ENCODE measurements around the gene DNER.
A peak's percentile ranks its signal among the peaks of the same experiment; 100 is the strongest.
"Not testable (repeated sequence)": the region's sequence is repeated elsewhere in the genome, so short reads cannot be mapped to it uniquely, and the experiment has no call there.

DNER gene, protein sequence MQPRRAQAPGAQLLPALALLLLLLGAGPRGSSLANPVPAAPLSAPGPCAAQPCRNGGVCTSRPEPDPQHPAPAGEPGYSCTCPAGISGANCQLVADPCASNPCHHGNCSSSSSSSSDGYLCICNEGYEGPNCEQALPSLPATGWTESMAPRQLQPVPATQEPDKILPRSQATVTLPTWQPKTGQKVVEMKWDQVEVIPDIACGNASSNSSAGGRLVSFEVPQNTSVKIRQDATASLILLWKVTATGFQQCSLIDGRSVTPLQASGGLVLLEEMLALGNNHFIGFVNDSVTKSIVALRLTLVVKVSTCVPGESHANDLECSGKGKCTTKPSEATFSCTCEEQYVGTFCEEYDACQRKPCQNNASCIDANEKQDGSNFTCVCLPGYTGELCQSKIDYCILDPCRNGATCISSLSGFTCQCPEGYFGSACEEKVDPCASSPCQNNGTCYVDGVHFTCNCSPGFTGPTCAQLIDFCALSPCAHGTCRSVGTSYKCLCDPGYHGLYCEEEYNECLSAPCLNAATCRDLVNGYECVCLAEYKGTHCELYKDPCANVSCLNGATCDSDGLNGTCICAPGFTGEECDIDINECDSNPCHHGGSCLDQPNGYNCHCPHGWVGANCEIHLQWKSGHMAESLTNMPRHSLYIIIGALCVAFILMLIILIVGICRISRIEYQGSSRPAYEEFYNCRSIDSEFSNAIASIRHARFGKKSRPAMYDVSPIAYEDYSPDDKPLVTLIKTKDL

DNA sequence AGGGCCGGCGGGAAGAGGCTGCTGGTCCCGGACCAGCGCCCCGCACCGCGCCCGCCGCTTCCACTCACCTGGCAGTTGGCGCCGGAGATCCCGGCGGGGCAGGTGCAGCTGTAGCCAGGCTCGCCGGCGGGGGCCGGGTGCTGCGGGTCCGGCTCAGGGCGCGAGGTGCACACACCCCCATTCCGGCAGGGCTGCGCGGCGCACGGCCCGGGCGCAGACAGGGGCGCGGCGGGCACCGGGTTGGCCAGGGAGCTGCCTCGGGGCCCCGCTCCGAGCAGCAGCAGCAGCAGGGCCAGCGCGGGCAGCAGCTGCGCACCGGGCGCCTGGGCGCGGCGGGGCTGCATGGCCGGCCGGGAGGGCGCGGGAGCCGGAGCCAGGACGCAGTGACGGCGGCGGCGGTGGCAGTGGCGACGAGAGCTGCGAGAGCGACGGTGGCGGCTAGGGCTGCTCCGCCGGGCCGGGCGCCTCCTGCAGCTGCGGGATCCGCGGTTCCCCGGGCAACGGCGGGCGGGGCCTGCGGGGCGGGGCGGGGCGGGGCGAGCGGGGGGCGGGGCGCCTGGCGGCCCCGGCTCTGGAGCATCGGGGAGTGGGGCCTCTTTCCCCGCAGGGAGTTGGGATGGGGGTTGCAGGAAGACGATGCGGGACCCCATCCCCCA is at the start of gene DNER:
Gene DNER, minus strand, starts transcription at position 476 of the 656 bp plus-strand sequence. Its CDS starts 132 bp downstream, at position 344.
- peak; percentile 40 for DNase-seq

DNA sequence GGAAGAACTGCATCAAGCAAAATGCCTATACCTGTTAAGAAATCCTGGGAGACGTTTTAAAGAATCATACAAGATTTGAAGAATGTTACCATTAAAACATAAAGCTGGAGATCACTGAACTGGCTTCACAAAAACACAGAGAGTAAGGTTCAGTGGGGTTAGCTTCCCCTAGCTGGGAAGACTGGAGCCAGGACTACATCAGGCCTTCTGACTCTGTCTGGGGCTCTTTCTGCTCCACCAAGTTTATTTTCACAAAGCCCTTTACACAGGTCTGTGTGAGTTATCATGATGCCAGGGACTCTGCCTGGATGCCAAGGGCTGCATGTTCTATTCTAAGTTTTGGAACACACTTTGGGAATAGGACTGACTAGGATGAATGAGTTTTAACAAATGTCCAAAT is 47.3 kb upstream of the DNER start:
- no peak for DNase-seq

DNA sequence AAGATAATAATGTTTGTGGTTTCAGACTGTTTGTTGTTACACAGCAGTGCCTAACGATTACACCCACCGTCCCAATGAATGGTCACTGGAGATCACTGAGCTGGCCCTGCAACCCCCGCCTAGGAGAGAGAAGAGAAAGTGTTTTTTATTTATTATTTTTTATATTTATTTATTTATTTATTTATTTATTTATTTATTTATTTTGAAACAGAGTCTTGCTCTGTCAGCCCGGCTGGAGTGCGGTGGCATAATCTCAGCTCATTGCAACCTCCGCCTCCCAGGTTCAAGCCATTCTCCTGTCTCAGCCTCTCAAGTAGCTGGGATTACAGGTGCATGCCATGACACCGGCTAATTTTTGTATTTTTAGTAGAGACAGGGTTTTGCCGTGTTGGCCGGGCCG is 43.1 kb upstream of the DNER start:
- not testable (repeated sequence) for DNase-seq

DNA sequence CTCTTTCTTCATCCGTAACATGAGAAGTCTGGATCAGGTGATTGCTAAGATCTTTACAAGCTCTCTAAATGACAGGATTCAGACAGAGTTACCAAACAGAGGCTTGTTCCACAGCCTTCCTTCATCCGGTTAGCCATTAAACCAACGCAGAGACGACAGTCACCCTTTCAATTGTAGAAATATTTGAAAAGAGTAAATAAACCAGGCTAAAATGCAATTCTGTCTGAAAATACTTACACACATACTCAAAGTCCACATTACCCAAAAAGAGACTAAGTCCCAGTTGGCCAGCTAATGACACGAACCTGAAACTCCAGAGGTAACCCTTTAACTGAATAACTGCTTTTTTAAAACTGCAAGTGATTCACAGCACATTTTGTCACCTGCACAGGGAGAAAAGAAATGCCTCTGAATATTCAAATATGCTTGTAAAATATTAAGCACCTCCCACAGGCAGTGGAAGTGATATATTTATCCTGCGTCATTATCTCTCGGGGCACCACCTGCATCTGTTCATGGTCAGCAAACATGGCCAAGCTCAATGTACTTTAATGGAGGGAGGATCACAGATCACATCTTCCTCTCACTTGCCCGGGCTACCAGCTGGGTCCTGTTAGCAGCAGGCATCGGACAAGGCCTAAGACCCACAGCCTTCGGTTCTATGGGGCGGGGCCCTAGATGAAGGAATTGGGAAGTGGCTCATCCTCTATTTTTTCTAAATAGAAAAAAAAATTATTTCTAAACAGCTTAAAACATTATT is 38.8 kb upstream of the DNER start:
- DNase-seq = no peak

DNA sequence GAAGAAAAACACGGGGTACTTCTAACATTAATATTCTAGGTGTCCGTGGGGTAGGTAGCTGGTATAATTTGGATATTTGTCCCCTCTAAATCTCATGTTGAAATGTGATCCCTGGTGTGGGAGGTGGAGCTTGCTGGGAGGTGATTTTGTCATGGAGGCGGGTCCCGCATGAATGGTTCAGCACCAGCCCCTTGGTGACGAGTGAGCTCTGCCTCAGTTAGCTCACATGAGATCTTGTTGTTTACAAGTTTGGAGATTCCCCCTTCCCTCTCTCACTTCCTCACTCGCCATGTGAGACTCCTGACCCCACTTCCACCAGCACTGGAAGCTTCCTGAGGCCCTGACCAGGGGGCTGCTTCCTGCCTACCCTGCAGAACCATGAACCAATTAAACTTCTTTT is 35.4 kb upstream of the DNER start:
- DNase-seq = no peak

DNA sequence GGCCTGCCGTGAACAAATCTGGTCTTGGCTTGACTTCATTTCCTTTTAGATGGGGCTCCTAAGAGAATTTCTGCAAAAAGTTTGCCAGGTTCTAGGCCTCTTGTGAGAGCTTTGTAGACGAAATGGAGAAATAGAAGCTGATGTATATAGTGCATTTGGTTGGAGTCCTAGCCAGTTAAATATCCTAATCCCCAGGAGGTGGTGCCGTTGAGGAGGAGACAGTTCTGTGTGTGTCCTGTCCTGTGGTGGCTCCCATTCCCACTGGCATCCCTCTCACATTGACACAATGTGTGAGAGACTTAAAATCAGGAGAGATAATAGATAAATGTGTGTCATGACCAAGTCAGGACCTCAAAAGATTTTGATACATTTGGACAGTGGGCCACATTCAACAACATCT is 34.6 kb upstream of the DNER start:
- no peak for DNase-seq

DNA sequence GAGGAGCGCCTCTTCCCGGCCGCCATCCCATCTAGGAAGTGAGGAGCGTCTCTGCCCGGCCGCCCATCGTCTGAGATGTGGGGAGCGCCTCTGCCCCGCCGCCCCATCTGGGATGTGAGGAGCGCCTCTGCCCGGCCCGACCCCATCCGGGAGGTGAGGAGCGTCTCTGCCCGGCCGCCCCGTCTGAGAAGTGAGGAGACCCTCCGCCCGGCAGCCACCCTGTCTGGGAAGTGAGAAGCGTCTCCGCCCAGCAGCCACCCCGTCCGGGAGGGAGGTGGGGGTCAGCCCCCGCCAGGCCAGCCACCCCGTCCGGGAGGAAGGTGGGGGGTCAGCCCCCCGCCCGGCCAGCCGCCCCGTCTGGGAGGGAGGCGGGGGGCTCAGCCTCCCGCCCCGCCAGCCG is 28.3 kb upstream of the DNER start:
- not testable (repeated sequence) for DNase-seq

DNA sequence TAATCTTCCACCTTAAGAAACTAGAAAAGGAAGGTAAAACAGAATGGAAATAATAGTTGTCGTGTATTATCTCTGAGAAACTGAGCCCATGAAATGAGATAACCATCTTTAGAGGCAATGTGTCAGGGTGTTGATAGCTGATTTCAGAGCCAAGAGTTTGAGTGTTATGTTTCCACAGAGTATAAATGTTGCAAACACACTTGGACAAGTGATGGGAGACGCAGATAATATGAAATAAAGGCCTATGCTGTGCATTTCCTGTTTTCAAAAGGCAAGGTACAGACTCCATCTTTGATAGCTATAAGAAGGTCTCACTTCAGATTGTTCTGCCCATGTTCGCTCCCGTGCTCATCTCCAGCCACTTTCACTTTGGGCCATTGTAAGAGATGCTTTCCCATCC is 25.9 kb upstream of the DNER start:
- no peak for DNase-seq

DNA sequence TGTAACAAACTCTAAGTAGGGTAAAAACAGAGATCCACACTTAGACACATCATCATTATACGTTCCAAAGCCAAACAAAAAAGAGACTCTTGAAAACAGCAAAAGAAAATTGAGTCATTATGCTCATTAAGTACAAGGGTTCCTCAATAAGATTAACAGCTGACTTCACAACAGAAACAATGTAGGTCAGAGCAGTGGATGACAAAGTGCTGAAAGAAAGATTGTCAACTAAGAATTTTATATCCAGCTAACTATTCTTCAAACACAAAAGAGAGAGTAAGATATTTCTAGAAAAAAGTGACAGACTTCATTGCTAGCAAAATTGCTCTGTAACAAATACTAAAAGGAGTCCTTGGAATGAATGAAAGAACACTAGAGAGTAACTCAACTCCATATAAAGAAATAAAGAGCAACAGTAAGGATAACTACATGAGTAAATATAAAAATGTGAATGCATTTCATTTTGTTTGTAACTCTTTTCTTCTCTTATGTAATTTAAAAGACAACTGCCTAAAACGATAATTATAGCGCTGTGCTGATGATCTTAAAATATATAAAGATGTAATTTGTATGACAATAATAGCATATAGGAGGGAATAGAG is 23.8 kb upstream of the DNER start:
- DNase-seq = no peak

DNA sequence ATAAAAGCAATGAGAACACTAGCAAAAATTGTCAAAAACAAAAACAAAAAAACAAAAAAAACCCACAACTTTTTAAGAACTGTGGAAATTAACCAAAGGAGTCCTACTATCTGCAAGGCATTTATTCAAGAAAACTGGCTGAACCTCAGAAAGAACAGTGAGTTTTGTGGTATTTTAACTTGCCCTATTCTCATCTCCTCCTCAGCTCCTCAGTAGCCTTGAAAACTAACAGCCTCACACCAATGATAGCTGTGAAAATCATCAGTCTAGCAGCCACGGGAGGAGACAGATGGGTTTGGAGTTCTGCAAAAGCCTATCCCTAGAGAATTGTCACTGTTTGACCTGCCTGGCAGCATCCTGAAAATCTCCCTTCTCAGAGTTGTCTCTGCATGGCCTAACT is 20.1 kb upstream of the DNER start:
- DNase-seq = no peak

DNA sequence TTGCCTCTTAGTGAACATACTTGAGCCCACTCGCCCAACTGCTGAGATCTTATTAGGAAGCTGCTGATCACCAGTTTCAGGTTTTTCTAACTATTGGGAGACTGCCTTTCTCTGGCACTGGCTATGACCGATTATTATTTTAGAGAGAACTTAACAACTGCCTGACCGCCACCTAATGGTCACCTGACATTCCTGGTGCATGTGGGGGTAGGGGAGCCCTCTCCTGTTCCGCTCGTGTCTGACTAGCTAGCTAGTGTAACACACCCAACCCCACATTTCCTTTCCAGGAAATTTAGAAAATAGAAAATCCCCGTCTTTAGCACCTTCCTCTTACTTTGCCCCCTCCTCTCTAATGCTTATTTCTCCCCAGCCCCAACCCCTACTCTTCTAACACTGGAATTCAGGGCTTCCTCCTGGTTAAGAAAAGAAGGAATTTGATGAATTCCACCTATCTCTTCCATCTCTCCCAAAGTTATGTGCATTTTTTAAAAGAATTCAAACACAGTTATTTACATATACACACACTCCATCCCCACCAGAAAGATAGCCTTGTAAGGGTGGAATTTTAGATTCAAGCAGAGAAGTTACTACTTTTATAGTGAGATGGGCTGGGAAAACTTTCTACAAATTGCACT is 19.4 kb upstream of the DNER start:
- DNase-seq = no peak

DNA sequence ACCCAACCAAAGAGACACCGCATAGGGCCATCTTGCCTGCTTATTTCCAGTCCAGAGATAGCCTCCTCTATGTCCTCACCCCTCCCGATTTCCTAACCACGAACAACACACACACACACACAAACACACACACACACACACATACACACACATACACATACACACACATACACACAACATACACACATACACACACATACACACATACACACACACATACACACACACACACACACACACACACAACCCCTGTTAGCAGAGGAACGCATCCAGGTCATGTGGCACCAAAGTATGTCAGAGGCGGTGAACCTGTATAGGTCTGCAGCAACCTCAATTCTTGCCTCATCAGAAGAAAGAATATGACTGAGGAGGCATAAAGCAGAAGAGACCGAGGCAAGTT is 18.5 kb upstream of the DNER start:
- no peak for DNase-seq

DNA sequence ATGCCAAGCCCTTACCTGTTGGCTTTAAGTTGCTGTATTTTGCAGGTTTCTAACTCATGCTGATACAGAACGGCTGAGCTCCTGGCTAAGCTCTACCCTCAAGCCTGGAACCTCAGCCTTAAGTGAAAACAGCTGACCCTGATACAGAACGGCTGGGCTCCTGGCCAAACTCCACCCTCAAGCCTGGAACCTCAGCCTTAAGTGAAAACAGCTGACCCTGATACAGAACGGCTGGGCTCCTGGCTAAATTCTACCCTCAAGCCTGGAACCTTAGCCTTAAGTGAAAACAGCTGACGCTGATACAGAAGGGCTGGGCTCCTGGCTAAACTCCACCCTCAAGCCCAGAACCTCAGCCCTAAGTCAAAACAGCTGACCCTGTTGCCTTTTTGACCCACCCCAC is 17.6 kb upstream of the DNER start:
- no peak for DNase-seq

DNA sequence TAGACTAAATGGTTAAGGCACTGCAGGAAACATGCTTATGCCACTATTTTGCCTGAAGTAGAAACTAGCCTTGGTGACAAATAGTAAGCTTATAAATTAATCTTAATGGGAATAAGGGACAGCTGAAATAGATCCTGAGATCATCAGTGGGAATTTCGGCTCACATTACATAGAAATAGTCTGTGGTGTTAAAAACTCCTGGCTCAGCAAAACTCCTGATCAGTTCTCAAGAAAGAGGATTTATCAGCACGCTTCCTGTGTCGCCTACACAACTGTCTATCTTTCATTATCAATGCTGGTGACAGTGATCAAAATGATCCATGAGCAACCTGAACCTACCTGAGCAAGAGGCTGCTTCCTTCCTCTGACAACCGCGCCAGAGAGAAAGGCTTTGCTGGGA is 17.0 kb upstream of the DNER start:
- DNase-seq = no peak

DNA sequence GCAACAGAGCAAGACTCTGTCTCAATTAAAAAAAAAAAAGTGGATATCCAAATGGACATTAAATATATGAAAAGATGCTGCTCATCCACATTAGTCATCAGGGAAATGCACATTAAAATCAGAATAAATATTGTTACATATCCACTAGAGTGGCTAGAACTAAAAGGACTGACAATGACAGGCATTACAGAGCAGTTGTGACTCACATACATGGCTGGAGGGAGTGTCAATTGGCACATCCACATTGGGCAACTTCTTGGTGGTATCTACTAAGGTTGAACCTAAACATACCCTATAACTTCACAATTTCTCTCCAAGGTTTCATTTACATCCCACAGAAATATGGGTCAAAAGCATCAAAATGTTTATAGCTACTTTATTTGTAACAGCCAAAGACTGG is 14.0 kb upstream of the DNER start:
- DNase-seq = no peak

DNA sequence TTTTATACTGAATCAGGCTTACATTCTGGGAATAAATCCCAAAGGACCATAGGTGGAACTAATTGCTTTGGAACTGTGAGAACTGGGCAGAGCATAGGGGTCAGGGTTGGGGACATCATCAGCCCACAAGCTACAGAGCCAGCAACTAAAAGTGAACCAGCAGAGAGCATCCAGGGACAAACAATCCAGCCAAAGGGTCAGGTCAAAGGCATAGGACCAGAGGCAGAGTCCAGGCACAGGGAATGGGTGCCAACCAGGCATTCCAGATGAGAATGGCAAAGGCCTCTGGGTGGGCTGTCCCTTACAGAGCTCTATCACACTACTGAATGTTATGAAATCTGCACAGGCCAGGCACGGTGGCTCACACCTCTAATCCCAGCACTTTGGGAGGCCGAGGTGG is 12.3 kb upstream of the DNER start:
- no peak for DNase-seq

DNA sequence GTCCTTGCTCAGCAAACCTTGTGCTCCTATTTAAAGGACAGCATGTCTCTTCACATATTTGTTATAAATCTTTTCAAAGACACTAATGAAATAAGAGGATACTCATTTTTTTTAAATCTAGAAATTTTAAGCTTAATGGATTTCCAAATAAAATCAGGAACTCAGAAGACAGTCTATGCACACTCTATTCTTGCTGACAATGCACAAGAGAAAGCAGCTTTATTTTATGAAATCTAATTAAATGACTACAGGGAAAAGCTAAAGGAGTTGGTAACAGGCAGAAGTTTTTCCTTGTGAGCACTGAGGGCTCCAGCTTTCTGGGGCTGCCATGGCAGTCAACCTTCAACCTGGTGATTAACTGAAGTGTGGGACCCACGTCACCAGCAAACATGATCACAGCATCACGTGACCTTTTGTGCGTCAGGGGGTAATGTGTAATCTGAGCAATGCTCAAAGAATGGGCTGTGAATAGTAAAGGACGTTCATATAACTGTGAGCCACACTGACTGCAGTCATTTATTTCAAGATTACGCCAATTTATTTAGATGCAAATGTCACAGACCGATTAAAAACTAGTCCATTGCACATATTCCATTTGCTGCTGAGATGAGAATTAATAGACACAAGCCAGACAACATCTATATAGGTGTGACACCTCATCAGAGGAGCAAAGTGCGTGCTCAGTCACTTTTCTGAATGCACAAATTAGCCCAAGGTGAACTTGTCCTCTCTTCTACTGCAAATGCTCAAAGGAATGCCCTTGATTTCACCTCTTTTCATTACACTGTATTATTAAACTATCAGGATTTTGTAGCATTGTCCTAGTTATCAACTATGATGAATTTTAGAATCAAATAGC is 11.6 kb upstream of the DNER start:
- no peak for DNase-seq

DNA sequence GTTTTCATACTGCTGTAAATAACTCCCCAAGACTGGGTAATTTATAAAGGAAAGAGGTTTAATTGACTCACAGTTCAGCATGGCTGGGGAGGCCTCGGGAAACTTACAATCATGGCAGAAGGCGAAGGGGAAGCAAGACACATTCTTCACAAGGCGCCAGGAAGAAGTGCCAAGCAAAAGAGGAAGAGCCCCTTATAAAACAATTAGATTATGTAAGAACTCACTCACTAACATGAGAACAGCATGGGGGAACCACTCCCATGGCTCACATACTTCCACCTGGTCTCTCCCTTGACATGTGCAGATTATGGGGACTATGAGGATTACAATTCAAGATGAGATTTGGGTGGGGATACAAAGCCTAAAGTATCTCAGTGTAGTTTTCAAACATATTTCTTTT is 8.8 kb upstream of the DNER start:
- not testable (repeated sequence) for DNase-seq

DNA sequence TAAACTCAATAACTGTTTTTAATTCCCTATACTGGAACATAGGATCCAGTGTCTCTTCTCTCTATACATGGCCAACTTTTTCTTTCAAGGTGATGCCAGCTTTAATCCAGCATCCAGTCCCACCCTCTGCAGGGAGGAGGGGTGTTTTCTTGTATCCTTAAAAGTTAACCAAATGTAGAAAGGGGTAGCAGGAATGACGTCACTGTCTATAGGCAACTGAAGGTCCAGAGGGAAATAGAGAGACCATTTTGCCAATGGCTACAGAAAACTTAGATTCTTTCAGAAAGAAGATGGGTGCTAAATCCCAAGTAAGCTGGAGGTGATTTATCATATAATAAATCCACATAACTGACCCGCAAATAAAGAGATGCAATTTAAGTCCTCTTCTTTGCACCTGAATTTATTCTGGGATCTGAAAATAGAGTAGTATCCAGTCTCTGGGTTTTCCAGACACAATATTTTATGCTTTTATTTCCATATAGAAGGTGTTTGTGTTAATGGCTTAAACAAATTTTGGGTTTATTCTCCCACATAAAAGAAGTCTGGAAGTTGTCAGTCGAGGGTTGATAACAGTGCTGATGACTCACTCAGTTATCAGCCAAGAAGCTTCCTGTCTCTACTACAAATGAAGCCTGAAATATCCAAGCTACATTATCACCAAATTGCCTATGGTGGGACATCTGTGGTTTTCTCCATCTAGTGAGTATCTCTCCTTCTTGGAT is 5.7 kb upstream of the DNER start:
- no peak for DNase-seq

DNA sequence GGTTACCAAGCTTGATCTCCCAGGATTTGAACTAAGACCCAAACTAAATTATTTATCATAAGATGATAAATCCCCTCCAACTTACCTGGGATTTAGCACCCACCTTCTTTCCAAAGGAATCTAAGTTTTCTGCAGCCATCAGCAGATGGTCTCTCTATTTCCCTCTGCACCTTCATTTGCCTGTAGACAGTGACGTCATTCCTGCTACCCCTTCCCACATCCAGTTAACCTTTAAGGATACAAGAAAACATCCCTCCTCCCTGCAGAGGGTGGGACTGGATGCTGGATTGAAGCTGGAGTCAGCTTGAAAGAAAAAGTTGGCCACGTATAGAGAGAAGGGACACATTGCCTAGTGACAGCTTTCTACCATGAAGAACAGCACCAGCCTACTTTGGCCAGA is 3.7 kb upstream of the DNER start:
- no peak for DNase-seq
